ENCODE results near the gene ZNF787. TPM values are rescaled to one million over a fixed set of nuclear protein-coding genes. Genes with fewer than 3 reads are reported as not detected.

Gene ZNF787
- total and polyA plus RNA-seq, 2 of the 13 experiments (the other 11 are each of a cell fraction or from before 2014, with no cell fraction given): 15.1 to 42.8 TPM

DNA sequence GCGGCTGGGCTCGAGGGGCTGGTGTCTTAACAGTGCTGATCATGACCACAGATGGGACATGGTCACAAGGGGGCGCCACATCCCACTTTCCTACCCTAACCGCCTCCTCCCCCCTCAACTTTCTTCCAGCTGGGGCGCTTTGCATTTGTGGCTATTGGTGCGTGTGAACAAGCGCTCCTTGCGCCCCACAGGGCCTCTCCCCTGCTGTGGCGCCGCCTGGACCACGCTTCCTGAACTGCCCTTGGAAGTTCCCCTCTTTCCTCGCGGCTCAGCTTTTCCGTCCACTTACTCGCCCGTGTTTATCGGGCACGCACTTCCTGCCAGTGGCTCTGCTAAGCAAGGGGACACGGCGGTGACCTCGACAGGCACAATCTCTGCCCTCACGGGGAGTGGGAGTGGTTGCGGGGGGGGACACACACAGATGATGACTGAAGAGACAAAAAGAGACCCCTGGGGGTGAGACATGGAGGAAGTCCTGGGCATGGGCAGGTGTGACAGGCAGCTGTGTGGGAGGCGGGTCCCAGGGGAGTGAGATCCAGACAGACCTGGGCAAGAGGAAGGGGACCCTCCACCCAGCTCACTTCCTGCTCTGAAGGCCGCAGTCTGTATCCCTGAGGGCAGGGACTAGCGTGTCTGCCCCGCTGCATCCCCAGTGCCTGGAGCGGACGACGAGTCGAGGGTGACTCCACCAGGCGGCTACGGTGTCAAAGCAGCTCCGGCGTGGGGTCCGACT, 40.3 kb downstream of the ZNF787 start (continued):
- TF ChIP-seq, protein P1, sequence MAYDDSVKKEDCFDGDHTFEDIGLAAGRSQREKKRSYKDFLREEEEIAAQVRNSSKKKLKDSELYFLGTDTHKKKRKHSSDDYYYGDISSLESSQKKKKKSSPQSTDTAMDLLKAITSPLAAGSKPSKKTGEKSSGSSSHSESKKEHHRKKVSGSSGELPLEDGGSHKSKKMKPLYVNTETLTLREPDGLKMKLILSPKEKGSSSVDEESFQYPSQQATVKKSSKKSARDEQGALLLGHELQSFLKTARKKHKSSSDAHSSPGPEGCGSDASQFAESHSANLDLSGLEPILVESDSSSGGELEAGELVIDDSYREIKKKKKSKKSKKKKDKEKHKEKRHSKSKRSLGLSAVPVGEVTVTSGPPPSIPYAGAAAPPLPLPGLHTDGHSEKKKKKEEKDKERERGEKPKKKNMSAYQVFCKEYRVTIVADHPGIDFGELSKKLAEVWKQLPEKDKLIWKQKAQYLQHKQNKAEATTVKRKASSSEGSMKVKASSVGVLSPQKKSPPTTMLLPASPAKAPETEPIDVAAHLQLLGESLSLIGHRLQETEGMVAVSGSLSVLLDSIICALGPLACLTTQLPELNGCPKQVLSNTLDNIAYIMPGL (CRISPR knock-in tag; IDR thresholded peaks at IDR 0.05; ENCODE audit: borderline replicate concordance in 1 of 2, low read depth in 1 of 2): peak in 1 of 2 experiments; percentile 38; a peak in 1 of 4 replicates
- 0 out of 2 replicates have a peak, but pooled peaks have one; percentile 15 for TF ChIP-seq GATAD2A (CRISPR knock-in tag; IDR thresholded peaks at IDR 0.05)
- 0 out of 2 replicates have a peak, but pooled peaks have one; percentile 24 for TF ChIP-seq ZBTB38 (CRISPR knock-in tag; IDR thresholded peaks at IDR 0.05)
- no peak for TF ChIP-seq ZBTB25 (CRISPR knock-in tag; IDR thresholded peaks at IDR 0.05)
- TF ChIP-seq FOSL1 (CRISPR knock-in tag; IDR thresholded peaks at IDR 0.05; ENCODE audit: borderline replicate concordance): no peak
- TF ChIP-seq STAG1 (CRISPR knock-in tag; IDR thresholded peaks at IDR 0.05): peak; percentile 76
- peak; percentile 96 for TF ChIP-seq ZNF768 (CRISPR knock-in tag; IDR thresholded peaks at IDR 0.05)
- no peak for TF ChIP-seq YEATS2 (CRISPR knock-in tag; IDR thresholded peaks at IDR 0.05; ENCODE audit: borderline replicate concordance)
- no peak for TF ChIP-seq ARNT (IDR thresholded peaks at IDR 0.05)
- TF ChIP-seq HNRNPH1 (optimal IDR thresholded peaks at IDR 0.05; ENCODE audit: low read depth, low read length): no peak

DNA sequence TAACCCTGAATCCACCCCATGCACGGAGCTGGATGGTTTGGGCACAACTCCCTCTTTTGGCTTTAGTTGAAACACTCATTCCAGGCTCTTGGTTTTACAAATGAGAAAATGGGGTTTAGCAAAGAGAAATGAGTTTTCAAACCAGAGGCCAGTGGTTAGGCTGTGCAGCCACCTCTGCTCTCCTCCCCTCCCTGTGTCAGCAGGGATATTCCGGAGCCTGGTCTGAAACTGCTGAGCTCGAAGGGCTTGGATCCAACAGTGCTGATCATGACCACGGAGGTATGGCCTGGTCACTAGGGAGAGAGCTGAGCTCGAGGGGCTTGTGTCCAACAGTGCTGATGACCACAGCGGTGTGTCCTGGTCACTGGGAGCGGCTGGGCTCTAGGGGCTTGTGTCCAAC, 41.5 kb downstream of the ZNF787 start:
- Histone ChIP-seq H3K9me3 (ENCODE audit: low read length) (no peaks in the 10 kb centered on the region), H3K79me2 (ENCODE audit: insufficient read depth, low read length) (no peaks in the 10 kb centered on the region), H3K4me2 (ENCODE audit: low read depth, low read length) (no peak overlapping the region), H3K4me3 (replicated peaks in 1 of 3; ENCODE audit: insufficient read depth in 1 of 3, low read depth in 2 of 3, low read length in 3 of 3) (no peak overlapping the region), H3K27ac (ENCODE audit: extremely low read length, insufficient read depth, low read length) (no peak overlapping the region), H3K9ac (ENCODE audit: insufficient read depth, low read depth, low read length) (no peak overlapping the region), H3K36me3 (replicated peaks in 1 of 2; ENCODE audit: control insufficient read depth in 1 of 2, insufficient read depth in 2 of 2, low read length in 2 of 2) (no peaks in the 10 kb centered on the region), H3K4me1 (ENCODE audit: insufficient read depth, low read length) (peaks cover 20% of the 10 kb centered on the region), H4K20me1 (ENCODE audit: insufficient read depth, low read length) (no peaks in the 10 kb centered on the region; the same call in 1 of the 2 replicates), H2AFZ (ENCODE audit: low read length) (no peak overlapping the region), H3K27me3 (ENCODE audit: control insufficient read depth in 1 of 2, insufficient read depth in 2 of 2, low read length in 2 of 2) (no peaks in the 10 kb centered on the region)
- CTCF ChIA-PET (ENCODE audit: low intra/inter-chr PET ratio, low total read pairs): no interaction called here
- ATAC-seq (no peak), FAIRE-seq (no peak), DNase-seq (ENCODE audit: low spot score) (no peak)
- 29% methylated on average over 1 of the region's 7 CpGs for WGBS (ENCODE audit: low lambda C conversion rate)
- in situ Hi-C loops (cut with HindIII; ENCODE audit: extremely low pct_ligation_motif_present, low pct_unique_long_range_greater_than_20kb) (loop anchor here (10.0 kb wide), 1 partner anchor 235 kb away; the partner anchor contains the start of gene ZSCAN5A), intact Hi-C loops (cut with micrococcal nuclease; ENCODE audit: unreplicated experiment) (no loop called here)
- BruUV-seq (replicated peaks): no TSS peak
- POLR2A ChIA-PET: interaction anchor here (1.4 kb wide), 1 partner anchor 254 kb away, joined by 4 read pairs; no protein-coding TSS in a partner anchor
- TF ChIP-seq ZNF143 (CRISPR knock-in tag; IDR thresholded peaks at IDR 0.05): no peak
- no peak for TF ChIP-seq SRF (IDR thresholded peaks at IDR 0.05; ENCODE audit: low read depth, low read length)
- no peak for TF ChIP-seq FOXO4 (CRISPR knock-in tag; conservative IDR thresholded peaks at IDR 0.05)
- no peak for TF ChIP-seq HOXA7 (CRISPR knock-in tag; IDR thresholded peaks at IDR 0.05)
- TF ChIP-seq, protein P2, sequence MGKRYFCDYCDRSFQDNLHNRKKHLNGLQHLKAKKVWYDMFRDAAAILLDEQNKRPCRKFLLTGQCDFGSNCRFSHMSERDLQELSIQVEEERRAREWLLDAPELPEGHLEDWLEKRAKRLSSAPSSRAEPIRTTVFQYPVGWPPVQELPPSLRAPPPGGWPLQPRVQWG (CRISPR knock-in tag; IDR thresholded peaks at IDR 0.05; ENCODE audit: borderline replicate concordance, low read depth): no peak
- TF ChIP-seq, protein P3, sequence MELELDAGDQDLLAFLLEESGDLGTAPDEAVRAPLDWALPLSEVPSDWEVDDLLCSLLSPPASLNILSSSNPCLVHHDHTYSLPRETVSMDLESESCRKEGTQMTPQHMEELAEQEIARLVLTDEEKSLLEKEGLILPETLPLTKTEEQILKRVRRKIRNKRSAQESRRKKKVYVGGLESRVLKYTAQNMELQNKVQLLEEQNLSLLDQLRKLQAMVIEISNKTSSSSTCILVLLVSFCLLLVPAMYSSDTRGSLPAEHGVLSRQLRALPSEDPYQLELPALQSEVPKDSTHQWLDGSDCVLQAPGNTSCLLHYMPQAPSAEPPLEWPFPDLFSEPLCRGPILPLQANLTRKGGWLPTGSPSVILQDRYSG (CRISPR knock-in tag; IDR thresholded peaks at IDR 0.05): no peak
- TF ChIP-seq JUNB (CRISPR knock-in tag; IDR thresholded peaks at IDR 0.05; ENCODE audit: borderline replicate concordance): no peak
- TF ChIP-seq ZNF274 (CRISPR knock-in tag; IDR thresholded peaks at IDR 0.05): no peak

Measured in HepG2 (cell line).